Measurements from ENCODE around the gene RAB41.

DNA sequence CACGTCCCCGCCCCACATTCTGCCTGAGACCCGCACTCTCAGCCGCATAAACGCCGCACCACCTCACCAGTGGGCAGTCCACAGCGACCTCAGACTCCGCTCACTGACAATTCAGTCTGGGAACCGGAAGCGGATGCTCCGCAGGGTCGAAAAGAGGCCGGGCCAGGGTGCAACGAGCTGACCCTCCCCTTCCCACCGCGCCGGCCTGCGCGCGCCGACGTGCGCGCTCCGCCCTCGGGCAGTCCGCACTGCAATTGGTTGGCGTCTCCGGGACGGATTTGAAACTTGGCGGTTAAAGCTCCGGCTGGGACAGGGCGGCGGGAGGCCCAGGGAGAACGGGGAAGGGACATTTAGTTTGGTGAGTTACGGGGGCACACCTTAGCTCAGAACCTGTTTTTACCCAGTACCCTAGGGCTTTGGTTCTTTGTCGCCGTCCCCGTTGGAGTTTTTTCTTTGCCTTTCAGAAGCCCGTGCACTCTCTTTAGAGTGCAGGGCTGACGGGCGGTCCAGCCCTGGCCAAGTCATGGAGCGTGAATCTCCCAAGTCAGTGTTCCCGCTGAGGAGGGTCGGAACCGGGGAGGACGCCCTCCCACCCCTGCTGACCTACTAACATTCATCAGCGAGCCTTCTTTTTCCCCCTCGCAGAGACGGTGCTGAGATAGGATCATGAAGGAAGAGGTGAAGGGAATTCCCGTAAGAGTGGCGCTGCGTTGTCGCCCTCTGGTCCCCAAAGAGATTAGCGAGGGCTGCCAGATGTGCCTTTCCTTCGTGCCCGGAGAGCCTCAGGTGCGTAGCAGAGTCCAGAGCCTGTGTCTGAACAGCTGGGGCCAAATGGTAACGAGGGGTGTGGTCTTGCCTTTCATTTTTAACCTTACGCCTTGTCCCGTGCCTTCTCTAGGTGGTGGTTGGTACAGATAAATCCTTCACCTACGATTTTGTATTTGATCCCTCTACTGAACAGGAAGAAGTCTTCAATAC, 8.1 kb downstream of the RAB41 start, which contains the start of the genes KIF4A and PDZD11:
- TF ChIP-seq EZH2 (IDR thresholded peaks at IDR 0.05; ENCODE audit: borderline replicate concordance, control insufficient read depth, low read depth, low read length) (no peak), RAD21 (IDR thresholded peaks at IDR 0.05; ENCODE audit: insufficient read depth, low read depth, low read length) (no peak), POLR2AphosphoS5 (IDR thresholded peaks at IDR 0.05; ENCODE audit: low read length) (peak; percentile 80), EGR1 (IDR thresholded peaks at IDR 0.05; ENCODE audit: borderline replicate concordance in 1 of 2, low read depth in 2 of 2, low read length in 2 of 2) (no peak), YY1 (IDR thresholded peaks at IDR 0.05; ENCODE audit: low read depth, low read length) (no peak), NFXL1 (IDR thresholded peaks at IDR 0.05; ENCODE audit: borderline replicate concordance) (no peak), TAF1 (IDR thresholded peaks at IDR 0.05; ENCODE audit: borderline replicate concordance, low read depth, low read length) (peak; percentile 57; the same call in 1 of the 2 replicates), POLR2A (IDR thresholded peaks at IDR 0.05; ENCODE audit: low read depth, low read length) (peak; percentile 91), ZBED1 (IDR thresholded peaks at IDR 0.05; ENCODE audit: borderline replicate concordance) (no peak), SUPT20H (IDR thresholded peaks at IDR 0.05; ENCODE audit: borderline replicate concordance, control insufficient read depth, low read depth, low read length) (no peak), NKRF (conservative IDR thresholded peaks at IDR 0.05) (peak; percentile 99)
- TF ChIP-seq, protein P1, sequence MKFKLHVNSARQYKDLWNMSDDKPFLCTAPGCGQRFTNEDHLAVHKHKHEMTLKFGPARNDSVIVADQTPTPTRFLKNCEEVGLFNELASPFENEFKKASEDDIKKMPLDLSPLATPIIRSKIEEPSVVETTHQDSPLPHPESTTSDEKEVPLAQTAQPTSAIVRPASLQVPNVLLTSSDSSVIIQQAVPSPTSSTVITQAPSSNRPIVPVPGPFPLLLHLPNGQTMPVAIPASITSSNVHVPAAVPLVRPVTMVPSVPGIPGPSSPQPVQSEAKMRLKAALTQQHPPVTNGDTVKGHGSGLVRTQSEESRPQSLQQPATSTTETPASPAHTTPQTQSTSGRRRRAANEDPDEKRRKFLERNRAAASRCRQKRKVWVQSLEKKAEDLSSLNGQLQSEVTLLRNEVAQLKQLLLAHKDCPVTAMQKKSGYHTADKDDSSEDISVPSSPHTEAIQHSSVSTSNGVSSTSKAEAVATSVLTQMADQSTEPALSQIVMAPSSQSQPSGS (IDR thresholded peaks at IDR 0.05; ENCODE audit: low read length), result no peak
